H1 (cell line): ENCODE results near the gene TNFAIP8L3. TPM values are rescaled to one million over a fixed set of nuclear protein-coding genes. Genes with fewer than 3 reads are reported as not detected.

ENCODE experiments used
- CTCF ChIA-PET: fragments of 300-600 bp; sonication (Branson Sonifier 250); formaldehyde crosslinking; loops from one replicate; lab custom pipeline; 2021; ENCODE audit not compliant: partially characterized antibody; lab: Charles Lee
- POLR2A ChIA-PET: fragments of 300-600 bp; sonication (Branson Sonifier 250); formaldehyde crosslinking; loops from one replicate; lab custom pipeline; 2021; ENCODE audit warnings: inconsistent platforms; ENCODE audit not compliant: partially characterized antibody; lab: Charles Lee
- DNase-seq, 2 experiments: peaks; one replicate each; pipeline versions ENCODE4 v3.0.0 to v3.0.0-alpha.2; 2010 to 2022; ENCODE audit warnings: low spot score in 2 of 2, low read depth in 1 of 2, mixed read lengths in 1 of 2
- FAIRE-seq: peaks from 2 replicates; lab custom pipeline; 2011; peaks lifted over from hg19 to GRCh38; lab: Jason Lieb, UNC
- H2AFZ ChIP-seq: 2 replicates; pipeline ENCODE4 v1.8.1; 2012; ENCODE audit warnings: low read length, inconsistent platforms
- H2AK5ac ChIP-seq: 2 replicates; pipeline ENCODE4 v1.6.1; 2013; ENCODE audit warnings: low read depth, low read length
- H2BK120ac ChIP-seq: replicated peaks from 2 replicates; pipeline ENCODE3; 2013; ENCODE audit warnings: low read depth, low read length, inconsistent platforms
- H2BK12ac ChIP-seq: 2 replicates; pipeline ENCODE4 v1.6.1; 2013; ENCODE audit warnings: low read depth, low read length
- H2BK15ac ChIP-seq: 2 replicates; pipeline ENCODE4 v1.6.1; 2013; ENCODE audit warnings: low read length
- H2BK20ac ChIP-seq: 2 replicates; pipeline ENCODE4 v1.6.1; 2013; ENCODE audit warnings: low read length
- H2BK5ac ChIP-seq: 2 replicates; pipeline ENCODE4 v1.6.1; 2013; ENCODE audit warnings: low read depth, low read length
- H3K14ac ChIP-seq: 2 replicates; pipeline ENCODE4 v1.6.1; 2013; ENCODE audit warnings: inconsistent platforms; ENCODE audit not compliant: insufficient read length
- H3K18ac ChIP-seq: 2 replicates; pipeline ENCODE4 v1.6.1; 2013; ENCODE audit warnings: low read length; ENCODE audit errors: extremely low read depth
- H3K23ac ChIP-seq: 2 replicates; pipeline ENCODE4 v1.6.1; 2013; ENCODE audit warnings: inconsistent platforms; ENCODE audit not compliant: insufficient read length
- H3K23me2 ChIP-seq: 2 replicates; pipeline ENCODE4 v1.6.1; 2013; ENCODE audit warnings: low read depth, low read length
- H3K27ac ChIP-seq: 2 replicates; pipeline ENCODE4 v1.6.1; 2011; ENCODE audit warnings: low read depth, low read length, inconsistent platforms
- H3K27me3 ChIP-seq, 4 experiments: replicated peaks in 1 of 4; 1 replicate in 1 of 4; 2 replicates in 3 of 4; pipeline versions ENCODE4 v1.6.1 to v1.8.1; 2011 to 2013; ENCODE audit warnings: low read length in 3 of 4, mild to moderate bottlenecking in 3 of 4, inconsistent platforms in 2 of 4, mixed read lengths in 2 of 4, moderate library complexity in 1 of 4; ENCODE audit not compliant: control insufficient read depth in 3 of 4, insufficient read depth in 3 of 4; ENCODE audit errors: extremely low read depth in 1 of 4
- H3K36me3 ChIP-seq, 4 experiments: 2 replicates each; pipeline versions ENCODE4 v1.6.1 to v1.8.1; 2011 to 2013; ENCODE audit warnings: mild to moderate bottlenecking in 4 of 4, low read length in 3 of 4, moderate library complexity in 2 of 4, control low read depth in 1 of 4, inconsistent platforms in 1 of 4; ENCODE audit not compliant: insufficient read depth in 4 of 4, control insufficient read depth in 2 of 4
- H3K4ac ChIP-seq: replicated peaks from 2 replicates; pipeline ENCODE3; 2013; ENCODE audit warnings: low read length, low read depth, mixed read lengths, inconsistent platforms; ENCODE audit not compliant: insufficient read length
- H3K4me1 ChIP-seq, 4 experiments: replicated peaks in 1 of 4; 1 replicate in 1 of 4; 2 replicates in 3 of 4; pipeline versions ENCODE4 v1.6.1 to v1.8.1; 2011 to 2013; ENCODE audit warnings: low read length in 3 of 4, inconsistent platforms in 2 of 4, mixed read lengths in 1 of 4; ENCODE audit not compliant: insufficient read depth in 4 of 4, control insufficient read depth in 3 of 4
- H3K4me2 ChIP-seq, 2 experiments: 2 replicates each; pipeline versions ENCODE4 v1.6.1 to v1.8.1; 2011 to 2013; ENCODE audit warnings: low read depth in 2 of 2, low read length in 2 of 2, control low read depth in 1 of 2, inconsistent platforms in 1 of 2, mild to moderate bottlenecking in 1 of 2; ENCODE audit not compliant: insufficient read depth in 1 of 2
- H3K4me3 ChIP-seq, 4 experiments: fragments of 200-600, 300-600 bp in 1 of 4; sonication (generic), shearing (Covaris generic), sonication (Bioruptor Twin) in 1 of 4; 2 replicates each; pipeline versions ENCODE4 v1.5.1 to v1.8.1; 2011 to 2016; ENCODE audit warnings: low read length in 4 of 4, low read depth in 3 of 4, control low read depth in 2 of 4, inconsistent platforms in 2 of 4, mild to moderate bottlenecking in 2 of 4, mixed read lengths in 1 of 4, moderate library complexity in 1 of 4; ENCODE audit not compliant: insufficient read depth in 2 of 4; ENCODE audit errors: extremely low read depth in 1 of 4
- H3K56ac ChIP-seq: replicated peaks from 2 replicates; pipeline ENCODE3; 2013; ENCODE audit warnings: low read depth, mild to moderate bottlenecking, mixed read lengths, low read length, inconsistent platforms; ENCODE audit not compliant: insufficient read length
- H3K79me1 ChIP-seq: 2 replicates; pipeline ENCODE4 v1.6.1; 2013; ENCODE audit warnings: low read depth, low read length, control low read depth
- H3K79me2 ChIP-seq, 2 experiments: 2 replicates each; pipeline versions ENCODE4 v1.6.1 to v1.8.1; 2012 to 2013; ENCODE audit warnings: low read length in 2 of 2, mild to moderate bottlenecking in 2 of 2, inconsistent platforms in 1 of 2; ENCODE audit not compliant: insufficient read depth in 2 of 2, control insufficient read depth in 1 of 2
- H3K9ac ChIP-seq, 4 experiments: replicated peaks in 1 of 4; 1 replicate in 1 of 4; 2 replicates in 3 of 4; pipeline versions ENCODE4 v1.6.1 to v1.8.1; 2011 to 2013; ENCODE audit warnings: low read depth in 3 of 4, low read length in 3 of 4, control low read depth in 2 of 4, mild to moderate bottlenecking in 2 of 4, moderate library complexity in 2 of 4, inconsistent platforms in 1 of 4; ENCODE audit errors: extremely low read depth in 1 of 4
- H3K9me3 ChIP-seq, 2 experiments: 2 replicates each; pipeline versions ENCODE4 v1.6.1 to v1.8.1; 2012 to 2013; ENCODE audit warnings: mild to moderate bottlenecking in 2 of 2, moderate library complexity in 2 of 2, control low read depth in 1 of 2, inconsistent platforms in 1 of 2, low read depth in 1 of 2, low read length in 1 of 2, mixed read lengths in 1 of 2; ENCODE audit not compliant: insufficient read depth in 2 of 2
- H4K20me1 ChIP-seq, 2 experiments: replicated peaks in 1 of 2; 2 replicates each; pipeline versions ENCODE3 to v1.8.1; 2011 to 2013; ENCODE audit warnings: inconsistent platforms in 2 of 2, low read length in 2 of 2, mild to moderate bottlenecking in 1 of 2; ENCODE audit not compliant: insufficient read depth in 2 of 2, control insufficient read depth in 1 of 2
- H4K5ac ChIP-seq: 2 replicates; pipeline ENCODE4 v1.6.1; 2013; ENCODE audit warnings: low read length, low read depth, mixed read lengths, inconsistent platforms; ENCODE audit not compliant: insufficient read length
- H4K8ac ChIP-seq: 2 replicates; pipeline ENCODE4 v1.8.0; 2013; ENCODE audit warnings: mild to moderate bottlenecking, moderate library complexity, low read length, inconsistent platforms; ENCODE audit not compliant: insufficient read depth; ENCODE audit errors: extremely low read depth
- H4K91ac ChIP-seq: replicated peaks from 2 replicates; pipeline ENCODE3; 2013; ENCODE audit warnings: low read length, mixed read lengths, inconsistent platforms; ENCODE audit not compliant: insufficient read length
- ASH2L ChIP-seq: fragments of 200-600, 300-600 bp; sonication (generic); IDR thresholded peaks from one replicate; pipeline ENCODE4 v1.7.1; 2017; ENCODE audit warnings: low read length
- BACH1 ChIP-seq: IDR thresholded peaks from 2 replicates; pipeline ENCODE4 v1.6.1; 2012; ENCODE audit warnings: low read length, improper control_type of control experiment
- BRCA1 ChIP-seq: IDR thresholded peaks from 2 replicates; pipeline ENCODE4 v1.6.1; 2012; ENCODE audit warnings: low read depth, low read length, improper control_type of control experiment
- CBX5 ChIP-seq: fragments of 300-800, 300-1000 bp; sonication (generic); IDR thresholded peaks from 2 replicates; pipeline ENCODE4 v1.7.1; 2016; ENCODE audit warnings: antibody characterized with exemption, low read length, low read depth
- CHD2 ChIP-seq: IDR thresholded peaks from 2 replicates; pipeline ENCODE4 v1.6.1; 2012; ENCODE audit warnings: low read length, improper control_type of control experiment
- CTBP2 ChIP-seq: IDR thresholded peaks from 2 replicates; pipeline ENCODE4 v1.7.0; 2011; ENCODE audit warnings: borderline replicate concordance, mild to moderate bottlenecking, moderate library complexity, mixed read lengths, low read length; ENCODE audit not compliant: insufficient read depth, insufficient read length
- E2F6 ChIP-seq: IDR thresholded peaks from 2 replicates; pipeline ENCODE4 v1.6.1; 2012; ENCODE audit warnings: inconsistent platforms
- GTF2F1 ChIP-seq: IDR thresholded peaks from 2 replicates; pipeline ENCODE4 v1.6.1; 2012; ENCODE audit warnings: low read depth, low read length, improper control_type of control experiment, borderline replicate concordance
- NANOG ChIP-seq: IDR thresholded peaks from 2 replicates; pipeline ENCODE4 v1.6.1; 2011; ENCODE audit warnings: low read length, low read depth, mild to moderate bottlenecking, inconsistent platforms; ENCODE audit not compliant: insufficient read depth, poor library complexity, severe bottlenecking
- SAP30 ChIP-seq: fragments of 300-600 bp; sonication (generic); IDR thresholded peaks from 2 replicates; pipeline ENCODE4 v1.7.1; 2012; ENCODE audit warnings: low read length, moderate library complexity, mild to moderate bottlenecking, inconsistent platforms; ENCODE audit not compliant: insufficient read depth, insufficient replicate concordance
- SIRT6 ChIP-seq: IDR thresholded peaks from one replicate; pipeline ENCODE4 v1.7.1; 2012; ENCODE audit warnings: low read length, inconsistent platforms
- SIX5 ChIP-seq: IDR thresholded peaks from 2 replicates; pipeline ENCODE4 v1.6.1; 2011; ENCODE audit warnings: mild to moderate bottlenecking, low read depth, low read length
- SP2 ChIP-seq: IDR thresholded peaks from 2 replicates; pipeline ENCODE4 v1.6.1; 2012; ENCODE audit warnings: mild to moderate bottlenecking, low read length, inconsistent platforms
- TAF7 ChIP-seq: optimal IDR thresholded peaks from 2 replicates; pipeline ENCODE3; 2011; ENCODE audit warnings: low read depth, mild to moderate bottlenecking, inconsistent platforms, low read length, moderate library complexity, borderline replicate concordance
- WGBS, 2 experiments: shearing (Covaris generic) in 1 of 2; methylation state at CpG; one replicate each; pipeline versions ENCODE4 v1.1.6 to v1.1.7; 2013 to 2015; ENCODE audit warnings: low lambda C conversion rate in 2 of 2, mixed read lengths in 2 of 2, inconsistent platforms in 1 of 2, low coverage in 1 of 2, missing lambda C conversion rate in 1 of 2; ENCODE audit not compliant: insufficient replicate concordance in 2 of 2, insufficient coverage in 1 of 2, insufficient read length in 1 of 2; ENCODE audit errors: extremely low coverage in 1 of 2, missing lambda C conversion rate in 1 of 2; 5-methylcytosine and 5-hydroxymethylcytosine counted together
- polyA plus RNA-seq, 7 experiments: library from polyadenylated mRNA; depleted of rRNA in 3 of 7; stranded (reverse) in 5 of 7; unstranded in 2 of 7; fragments of >200 nt in 5 of 7; fragments of 200-250 nt in 2 of 7; gene quantifications; 1 replicate in 5 of 7; 2 replicates in 1 of 7; 4 replicates in 1 of 7; pipeline versions ENCODE4 v1.2.1 to v1.2.3, GENCODE V29; 2011 to 2013; ENCODE audit warnings: missing spikeins in 2 of 7, mixed read lengths in 2 of 7
- total RNA-seq: library from RNA; stranded (reverse); fragmentation: NEBNext Ultra II Directional; extraction: Animal tissue kit (Norgen Biotek cat#: 25700); gene quantifications from 2 replicates; pipeline ENCODE4 v1.2.1, GENCODE V29; 2021

The TNFAIP8L3 gene
- total and polyA plus RNA-seq, 2 of the 8 experiments (the other 6 are each of a cell fraction or from before 2014, with no cell fraction given), result 0.23 to 0.67 TPM

DNA sequence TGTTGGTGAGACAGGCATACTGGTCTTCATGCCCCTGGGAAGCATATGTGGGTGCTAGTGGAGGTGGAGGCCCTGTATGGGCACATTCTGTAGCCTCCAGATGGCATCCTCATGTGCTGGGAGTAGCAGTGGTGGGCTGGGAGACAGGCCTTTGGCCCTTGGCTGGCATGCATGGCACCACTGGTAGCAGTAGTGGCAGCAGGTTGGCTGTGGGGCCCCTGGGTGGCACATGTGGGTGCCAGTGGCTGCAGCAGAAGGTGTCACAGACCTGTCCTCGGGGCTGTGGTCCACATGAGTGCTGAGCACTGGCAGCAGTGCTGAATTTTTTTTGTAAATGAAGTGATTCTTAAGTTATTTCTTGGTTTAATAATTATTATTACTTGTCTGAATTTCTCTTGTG, 71.2 kb downstream of the TNFAIP8L3 start:
- H3K56ac ChIP-seq, result no peak overlapping the region
- H3K27me3 ChIP-seq, result no peaks in the 10 kb centered on the region
- H3K79me1 ChIP-seq, result no peaks in the 10 kb centered on the region
- H3K79me2 ChIP-seq, result no peaks in the 10 kb centered on the region
- FAIRE-seq (no peak), DNase-seq (no peak)
- no peak overlapping the region for H2BK12ac ChIP-seq
- no peak overlapping the region for H3K4me3 ChIP-seq
- no peak overlapping the region for H3K4me2 ChIP-seq
- WGBS, 2 experiments, result 83% methylated on average over 1 of the region's 1 CpG; no CpG with 5 or more reads in 1 of the 2 experiments
- no peak overlapping the region for H2AK5ac ChIP-seq
- no peak overlapping the region for H3K9ac ChIP-seq
- no peak overlapping the region for H2BK5ac ChIP-seq
- H3K18ac ChIP-seq, result no peak overlapping the region
- H3K4me1 ChIP-seq, result no peaks in the 10 kb centered on the region
- no peak overlapping the region for H3K14ac ChIP-seq
- TF ChIP-seq TAF7 (no peak), NANOG (no peak), SIX5 (no peak), BRCA1 (no peak), SAP30 (no peak), SIRT6 (no peak), E2F6 (no peak), SP2 (no peak), CTBP2 (no peak), ASH2L (no peak), GTF2F1 (no peak), BACH1 (no peak), CHD2 (no peak), CBX5 (no peak)
- TF ChIP-seq, all 59 proteins: peak for 0
- no peak overlapping the region for H2AFZ ChIP-seq
- H2BK20ac ChIP-seq, result no peak overlapping the region
- H3K27ac ChIP-seq, result no peak overlapping the region
- H2BK15ac ChIP-seq, result no peak overlapping the region
- no peaks in the 10 kb centered on the region for H3K23me2 ChIP-seq
- CTCF ChIA-PET, result no interaction called here
- H3K9me3 ChIP-seq, result no peaks in the 10 kb centered on the region
- H4K5ac ChIP-seq, result no peak overlapping the region
- H3K36me3 ChIP-seq, result no peaks in the 10 kb centered on the region
- H2BK120ac ChIP-seq, result no peak overlapping the region
- no peak overlapping the region for H4K8ac ChIP-seq
- peak overlapping the region; percentile 15 for H3K23ac ChIP-seq
- H3K4ac ChIP-seq, result no peak overlapping the region
- H4K91ac ChIP-seq, result no peak overlapping the region
- no peaks in the 10 kb centered on the region for H4K20me1 ChIP-seq
- POLR2A ChIA-PET, result no interaction called here
